ENCODE results near the gene TBCEL.
"Not testable (repeated sequence)": the region's sequence is repeated elsewhere in the genome, so short reads cannot be mapped to it uniquely, and the experiment has no call there.

The TBCEL gene

GRCh38 chr11:121113611-121114010 is 89.7 kb downstream of the TBCEL start:
- no peak for TF ChIP-seq CTCF (IDR thresholded peaks at IDR 0.05; ENCODE audit: low read depth, low read length, missing control alignments)
- in situ Hi-C loops (cut with HindIII; ENCODE audit: low sequenced_read_pairs): no loop called here
- DNase-seq (ENCODE audit: low read depth): no peak
- H3K4me3 ChIP-seq (ENCODE audit: low read depth, low read length): no peak overlapping the region

GRCh38 chr11:121115024-121115423 is 91.1 kb downstream of the TBCEL start:
- H3K4me3 ChIP-seq (ENCODE audit: low read depth, low read length); in situ Hi-C loops (cut with HindIII; ENCODE audit: low sequenced_read_pairs); DNase-seq (ENCODE audit: low read depth): not testable (repeated sequence)

GRCh38 chr11:121117788-121118187 is 93.9 kb downstream of the TBCEL start:
- no peak overlapping the region for H3K4me3 ChIP-seq (ENCODE audit: low read depth, low read length)
- in situ Hi-C loops (cut with HindIII; ENCODE audit: low sequenced_read_pairs): no loop called here
- no peak for DNase-seq (ENCODE audit: low read depth)
- TF ChIP-seq CTCF (IDR thresholded peaks at IDR 0.05; ENCODE audit: low read depth, low read length, missing control alignments): no peak

DNA sequence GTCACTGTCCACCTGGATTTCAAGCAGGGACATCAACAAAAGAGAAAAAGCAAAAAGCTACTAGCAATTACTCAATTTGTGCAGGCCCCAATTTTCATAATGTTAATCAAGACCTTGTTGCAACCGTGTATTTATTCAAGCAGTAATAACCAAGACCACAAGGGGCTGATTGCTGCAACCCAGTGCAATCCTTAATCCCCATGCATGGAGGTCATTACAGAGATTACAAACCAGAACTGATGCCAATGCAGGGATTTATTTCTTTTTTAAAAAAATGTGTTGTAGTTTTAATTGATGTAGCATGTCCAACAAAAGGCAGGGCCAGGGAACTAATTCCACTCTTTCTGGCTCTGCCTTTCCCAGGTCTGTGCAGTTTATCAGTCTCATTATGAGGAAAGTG is 95.5 kb downstream of the TBCEL start:
- in situ Hi-C loops (cut with HindIII; ENCODE audit: low sequenced_read_pairs): no loop called here
- DNase-seq (ENCODE audit: low read depth): no peak
- no peak overlapping the region for H3K4me3 ChIP-seq (ENCODE audit: low read depth, low read length)
- no peak for TF ChIP-seq CTCF (IDR thresholded peaks at IDR 0.05; ENCODE audit: low read depth, low read length, missing control alignments)

GRCh38 chr11:121122328-121122727 is 98.4 kb downstream of the TBCEL start:
- no peak for TF ChIP-seq CTCF (IDR thresholded peaks at IDR 0.05; ENCODE audit: low read depth, low read length, missing control alignments)
- H3K4me3 ChIP-seq (ENCODE audit: low read depth, low read length): no peak overlapping the region
- DNase-seq (ENCODE audit: low read depth): no peak
- in situ Hi-C loops (cut with HindIII; ENCODE audit: low sequenced_read_pairs): no loop called here

GRCh38 chr11:121123496-121124069 is 99.7 kb downstream of the TBCEL start:
- in situ Hi-C loops (cut with HindIII; ENCODE audit: low sequenced_read_pairs): no loop called here
- no peak for DNase-seq (ENCODE audit: low read depth)
- H3K4me3 ChIP-seq (ENCODE audit: low read depth, low read length): no peak overlapping the region
- TF ChIP-seq CTCF (IDR thresholded peaks at IDR 0.05; ENCODE audit: low read depth, low read length, missing control alignments): no peak

DNA sequence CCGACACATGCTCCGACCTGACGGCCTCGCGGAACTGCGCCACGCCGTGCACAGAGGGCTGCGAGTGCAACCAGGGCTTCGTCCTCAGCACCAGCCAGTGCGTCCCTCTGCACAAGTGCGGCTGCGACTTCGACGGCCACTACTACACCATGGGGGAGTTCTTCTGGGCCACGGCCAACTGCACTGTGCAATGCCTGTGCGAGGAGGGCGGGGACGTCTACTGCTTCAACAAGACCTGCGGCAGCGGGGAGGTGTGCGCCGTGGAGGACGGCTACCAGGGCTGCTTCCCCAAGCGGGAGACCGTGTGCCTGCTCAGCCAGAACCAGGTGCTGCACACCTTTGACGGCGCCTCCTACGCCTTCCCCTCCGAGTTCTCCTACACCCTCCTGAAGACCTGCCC is 103.9 kb downstream of the TBCEL start:
- DNase-seq (ENCODE audit: low read depth): no peak

More for the DNA sequence above, 103.9 kb downstream of the TBCEL start:
- in situ Hi-C loops (cut with HindIII; ENCODE audit: low sequenced_read_pairs): no loop called here
- no peak for TF ChIP-seq CTCF (IDR thresholded peaks at IDR 0.05; ENCODE audit: low read depth, low read length, missing control alignments)
- H3K4me3 ChIP-seq (ENCODE audit: low read depth, low read length): no peak overlapping the region
